ENCODE results near the gene TWIST2.

DNA sequence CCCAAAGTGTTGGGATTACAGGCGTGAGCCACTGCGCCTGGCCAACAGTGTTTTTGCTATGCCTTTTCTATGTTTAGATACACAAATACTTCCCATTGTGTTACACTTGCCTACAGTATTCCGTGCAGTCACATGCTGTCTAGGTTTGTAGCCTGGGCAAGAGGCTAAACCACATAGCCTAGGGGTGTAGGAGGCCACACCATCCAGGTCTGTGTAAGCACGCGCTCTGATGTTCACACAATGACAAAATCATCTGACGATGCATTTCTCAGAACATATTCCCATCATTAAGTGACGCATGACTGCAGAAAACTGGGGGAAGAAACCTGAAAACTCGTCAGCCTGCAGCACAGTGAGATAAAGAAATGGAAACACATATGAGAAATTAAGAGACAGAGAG, 46.1 kb upstream of the TWIST2 start:
- no peak for TF ChIP-seq POLR2AphosphoS5 (IDR thresholded peaks at IDR 0.05)
- TF ChIP-seq, protein P1, sequence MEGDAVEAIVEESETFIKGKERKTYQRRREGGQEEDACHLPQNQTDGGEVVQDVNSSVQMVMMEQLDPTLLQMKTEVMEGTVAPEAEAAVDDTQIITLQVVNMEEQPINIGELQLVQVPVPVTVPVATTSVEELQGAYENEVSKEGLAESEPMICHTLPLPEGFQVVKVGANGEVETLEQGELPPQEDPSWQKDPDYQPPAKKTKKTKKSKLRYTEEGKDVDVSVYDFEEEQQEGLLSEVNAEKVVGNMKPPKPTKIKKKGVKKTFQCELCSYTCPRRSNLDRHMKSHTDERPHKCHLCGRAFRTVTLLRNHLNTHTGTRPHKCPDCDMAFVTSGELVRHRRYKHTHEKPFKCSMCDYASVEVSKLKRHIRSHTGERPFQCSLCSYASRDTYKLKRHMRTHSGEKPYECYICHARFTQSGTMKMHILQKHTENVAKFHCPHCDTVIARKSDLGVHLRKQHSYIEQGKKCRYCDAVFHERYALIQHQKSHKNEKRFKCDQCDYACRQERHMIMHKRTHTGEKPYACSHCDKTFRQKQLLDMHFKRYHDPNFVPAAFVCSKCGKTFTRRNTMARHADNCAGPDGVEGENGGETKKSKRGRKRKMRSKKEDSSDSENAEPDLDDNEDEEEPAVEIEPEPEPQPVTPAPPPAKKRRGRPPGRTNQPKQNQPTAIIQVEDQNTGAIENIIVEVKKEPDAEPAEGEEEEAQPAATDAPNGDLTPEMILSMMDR (IDR thresholded peaks at IDR 0.05) = no peak
